IMR-90 (cell line): ENCODE results near the gene TM4SF5. TPM values are rescaled to one million over a fixed set of nuclear protein-coding genes. Genes with fewer than 3 reads are reported as not detected.
A peak's percentile ranks its signal among the peaks of the same experiment; 100 is the strongest.

Source experiments
- ATAC-seq: fragments of 200-7000 bp; cut with Tn5 transposase; 2 replicates; pipeline ENCODE4 v1.9.1; 2020; ENCODE audit warnings: low read depth, mild to moderate bottlenecking, moderate library complexity
- BruUV-seq: library from RNA; stranded (reverse); fragments of 400-500 nt; replicated peaks from 2 replicates; lab custom pipeline; 2021; lab: Mats Ljungman, UMichigan
- CTCF ChIA-PET: fragments of 300-600 bp; formaldehyde crosslinking; extraction: SDS; loops from one replicate; lab custom pipeline; 2021; ENCODE audit warnings: antibody characterized with exemption; lab: Yijun Ruan, JAX
- POLR2A ChIA-PET: fragments of 300-600 bp; sonication (Branson Sonifier 250); formaldehyde crosslinking; loops from one replicate; lab custom pipeline; 2022; ENCODE audit warnings: antibody characterized with exemption; ENCODE audit not compliant: unreplicated experiment; lab: Charles Lee
- DNase-seq: peaks from one replicate; pipeline ENCODE4 v3.0.0; 2013
- H2AFZ ChIP-seq: replicated peaks from 2 replicates; pipeline ENCODE3; 2013; ENCODE audit warnings: low read length, mild to moderate bottlenecking; ENCODE audit not compliant: poor library complexity
- H2AK5ac ChIP-seq: 2 replicates; pipeline ENCODE4 v1.6.1; 2013; ENCODE audit warnings: low read depth, low read length, inconsistent platforms
- H2AK9ac ChIP-seq: replicated peaks from 2 replicates; pipeline ENCODE3; 2013; ENCODE audit warnings: mild to moderate bottlenecking, low read depth, low read length, moderate library complexity; ENCODE audit not compliant: poor library complexity
- H2BK120ac ChIP-seq: 2 replicates; pipeline ENCODE4 v1.6.1; 2013; ENCODE audit warnings: low read depth, low read length, inconsistent platforms
- H2BK15ac ChIP-seq: 3 replicates; pipeline ENCODE4 v1.6.1; 2013; ENCODE audit warnings: low read depth, low read length, inconsistent platforms
- H2BK20ac ChIP-seq: 2 replicates; pipeline ENCODE4 v1.6.1; 2013; ENCODE audit warnings: low read depth, mild to moderate bottlenecking, inconsistent platforms, low read length, moderate library complexity
- H2BK5ac ChIP-seq: 2 replicates; pipeline ENCODE4 v1.6.1; 2013; ENCODE audit warnings: mild to moderate bottlenecking, low read depth, low read length, inconsistent platforms; ENCODE audit not compliant: poor library complexity, severe bottlenecking
- H3K14ac ChIP-seq: replicated peaks from 2 replicates; pipeline ENCODE4 v1.6.1; 2013; ENCODE audit warnings: low read depth, low read length, inconsistent platforms
- H3K18ac ChIP-seq: 2 replicates; pipeline ENCODE4 v1.6.1; 2013; ENCODE audit warnings: low read depth, low read length, control low read depth
- H3K23ac ChIP-seq: 2 replicates; pipeline ENCODE4 v1.6.1; 2013; ENCODE audit warnings: low read depth, low read length, inconsistent platforms
- H3K27ac ChIP-seq: 2 replicates; pipeline ENCODE4 v1.5.1; 2013; ENCODE audit warnings: mild to moderate bottlenecking, control low read depth, low read length; ENCODE audit not compliant: insufficient read depth
- H3K27me3 ChIP-seq: 2 replicates; pipeline ENCODE4 v1.6.1; 2013; ENCODE audit warnings: low read length; ENCODE audit not compliant: control insufficient read depth, insufficient read depth
- H3K36me3 ChIP-seq: 2 replicates; pipeline ENCODE4 v1.6.1; 2013; ENCODE audit warnings: low read length, mixed read lengths; ENCODE audit not compliant: control insufficient read depth, insufficient read depth
- H3K4ac ChIP-seq: 2 replicates; pipeline ENCODE4 v1.6.1; 2013; ENCODE audit warnings: low read depth, low read length, inconsistent platforms
- H3K4me1 ChIP-seq: 2 replicates; pipeline ENCODE4 v1.6.1; 2013; ENCODE audit warnings: low read length, mixed read lengths; ENCODE audit not compliant: control insufficient read depth, insufficient read depth
- H3K4me2 ChIP-seq: 2 replicates; pipeline ENCODE4 v1.6.1; 2013; ENCODE audit warnings: low read depth, mild to moderate bottlenecking, control low read depth, low read length, moderate library complexity
- H3K4me3 ChIP-seq: 2 replicates; pipeline ENCODE4 v1.5.1; 2013; ENCODE audit warnings: low read depth, mild to moderate bottlenecking, control low read depth, low read length, moderate library complexity; ENCODE audit not compliant: insufficient read depth
- H3K56ac ChIP-seq: 2 replicates; pipeline ENCODE4 v1.6.1; 2013; ENCODE audit warnings: low read length, inconsistent platforms; ENCODE audit not compliant: insufficient read depth; ENCODE audit errors: extremely low read depth
- H3K79me1 ChIP-seq, 2 experiments: 2 replicates each; pipeline ENCODE4 v1.6.1; 2013; ENCODE audit warnings: low read length in 2 of 2, inconsistent platforms in 1 of 2, low read depth in 1 of 2
- H3K9ac ChIP-seq: 2 replicates; pipeline ENCODE4 v1.6.1; 2013; ENCODE audit warnings: low read depth, low read length, control low read depth
- H3K9me1 ChIP-seq: 2 replicates; pipeline ENCODE4 v1.6.1; 2013; ENCODE audit warnings: low read length, inconsistent platforms; ENCODE audit not compliant: insufficient read depth
- H3K9me3 ChIP-seq: 2 replicates; pipeline ENCODE4 v1.6.1; 2013; ENCODE audit warnings: low read length; ENCODE audit not compliant: control insufficient read depth, insufficient read depth
- H4K20me1 ChIP-seq: 2 replicates; pipeline ENCODE4 v1.6.1; 2013; ENCODE audit warnings: low read length, inconsistent platforms; ENCODE audit not compliant: insufficient read depth
- H4K5ac ChIP-seq: 2 replicates; pipeline ENCODE4 v1.6.1; 2013; ENCODE audit warnings: mild to moderate bottlenecking, low read depth, low read length, control low read depth
- H4K8ac ChIP-seq, 2 experiments: 2 replicates each; pipeline ENCODE4 v1.6.1; 2013; ENCODE audit warnings: low read depth in 2 of 2, low read length in 2 of 2, control low read depth in 1 of 2, inconsistent platforms in 1 of 2
- H4K91ac ChIP-seq: 2 replicates; pipeline ENCODE4 v1.6.1; 2013; ENCODE audit warnings: low read depth, low read length, inconsistent platforms; ENCODE audit not compliant: insufficient read depth
- MAZ ChIP-seq: IDR thresholded peaks from 2 replicates; pipeline ENCODE4 v1.6.1; 2012; ENCODE audit warnings: low read depth, mild to moderate bottlenecking, low read length, improper control_type of control experiment, moderate library complexity, borderline replicate concordance
- RCOR1 ChIP-seq: IDR thresholded peaks from 2 replicates; pipeline ENCODE4 v1.6.1; 2012; ENCODE audit warnings: mild to moderate bottlenecking, low read length, improper control_type of control experiment; ENCODE audit not compliant: insufficient replicate concordance
- WGBS, 2 experiments: methylation state at CpG; one replicate each; pipeline versions ENCODE4 v1.1.5 to v1.1.7; 2013; ENCODE audit warnings: missing lambda C conversion rate in 2 of 2; ENCODE audit not compliant: insufficient read length in 1 of 2; ENCODE audit errors: extremely low coverage in 2 of 2; 5-methylcytosine and 5-hydroxymethylcytosine counted together
- dilution Hi-C: fragments of 300-500 bp; cut with HindIII; formaldehyde crosslinking; loops from one replicate; pipeline ENCODE4 v1.14.3; 2018; ENCODE audit warnings: low sequenced_read_pairs; ENCODE audit not compliant: unreplicated experiment
- in situ Hi-C: fragments of 300-500 bp; cut with MboI; formaldehyde crosslinking; loops from 3 replicates; pipeline ENCODE4 v1.14.3; 2019; ENCODE audit warnings: low sequenced_read_pairs, inconsistent platforms, mixed read lengths
- intact Hi-C: fragments of 100-400 bp; cut with micrococcal nuclease; formaldehyde crosslinking; loops from 2 replicates; pipeline ENCODE4 v1.10.0; 2022
- polyA plus RNA-seq, 3 experiments: library from polyadenylated mRNA; depleted of rRNA; stranded (reverse); fragments of >200 nt; gene quantifications; 2 replicates each; pipeline ENCODE4 v1.2.3, GENCODE V29; 2012; ENCODE audit warnings: low replicate concordance in 1 of 3
- total RNA-seq: library from RNA; depleted of rRNA; stranded (reverse); fragments of >200 nt; gene quantifications from 2 replicates; pipeline ENCODE4 v1.2.3, GENCODE V29; 2012

TM4SF5 gene
- total and polyA plus RNA-seq, 2 of the 4 experiments (the other 2 are of a cell fraction): not detected

GRCh38 chr17:4806777-4807604 is 35.3 kb downstream of the TM4SF5 start, which contains the start of gene PLD2:
Gene PLD2, plus strand, starts transcription at chr17:4807152. Its CDS starts 621 bp downstream, at chr17:4807773.
- no TSS peak for BruUV-seq
- ChIA-PET CTCF (interaction anchor here (1.7 kb wide), 1 partner anchor 11 kb away, joined by 5 read pairs; the partner anchor contains the start of gene PSMB6), POLR2A (no interaction called here)
- Histone ChIP-seq H3K4me2 (peak within 1 kb of the TSS; percentile 100), H3K9me3 (no peaks in the 10 kb centered on the region), H2BK120ac (no peak within 1 kb of the TSS), H3K79me1 (peaks cover 0 to 25% of the 10 kb centered on the region in 2 experiments; a peak in 3 of 4 replicates), H2BK20ac (no peak within 1 kb of the TSS), H3K27me3 (no peaks in the 10 kb centered on the region), H4K5ac (peak within 1 kb of the TSS; percentile 57; the same call in 1 of the 2 replicates), H3K9ac (peak within 1 kb of the TSS; percentile 96), H2AK5ac (peak within 1 kb of the TSS; percentile 87), H3K9me1 (no peaks in the 10 kb centered on the region), H3K18ac (no peak within 1 kb of the TSS), H3K23ac (peak within 1 kb of the TSS; percentile 87; the same call in 1 of the 2 replicates), H3K4me1 (peaks cover 4% of the 10 kb centered on the region; the same call in 1 of the 2 replicates), H3K4me3 (peak within 1 kb of the TSS; percentile 97), H4K8ac (peak within 1 kb of the TSS; percentile 57 to 72; a peak in 3 of 4 replicates), H2AFZ (peak within 1 kb of the TSS; percentile 95), H3K27ac (peak within 1 kb of the TSS; percentile 82), H3K14ac (peak within 1 kb of the TSS; percentile 71), H2AK9ac (peak within 1 kb of the TSS; percentile 92), H3K56ac (peak within 1 kb of the TSS; percentile 78; the same call in 1 of the 2 replicates), H2BK5ac (peak within 1 kb of the TSS; percentile 60), H4K91ac (no peak within 1 kb of the TSS), H4K20me1 (no peaks in the 10 kb centered on the region), H3K4ac (peak within 1 kb of the TSS; percentile 72; the same call in 1 of the 2 replicates), H2BK15ac (no peak within 1 kb of the TSS), H3K36me3 (peaks cover 21% of the 10 kb centered on the region)
- intact Hi-C loops (no loop called here), dilution Hi-C loops (no loop called here), in situ Hi-C loops (no loop called here)
- 1% methylated on average over 43 of the region's 106 CpGs; no CpG with 5 or more reads in 1 of the 2 experiments for WGBS, 2 experiments
- DNase-seq (peak; percentile 67), ATAC-seq (peak; percentile 100)
- TF ChIP-seq MAZ: peak; percentile 88
- TF ChIP-seq RCOR1: no peak
